Measurements from ENCODE around the gene GBE1.
"Not testable (repeated sequence)": the region's sequence is repeated elsewhere in the genome, so short reads cannot be mapped to it uniquely, and the experiment has no call there.

GBE1 gene

DNA sequence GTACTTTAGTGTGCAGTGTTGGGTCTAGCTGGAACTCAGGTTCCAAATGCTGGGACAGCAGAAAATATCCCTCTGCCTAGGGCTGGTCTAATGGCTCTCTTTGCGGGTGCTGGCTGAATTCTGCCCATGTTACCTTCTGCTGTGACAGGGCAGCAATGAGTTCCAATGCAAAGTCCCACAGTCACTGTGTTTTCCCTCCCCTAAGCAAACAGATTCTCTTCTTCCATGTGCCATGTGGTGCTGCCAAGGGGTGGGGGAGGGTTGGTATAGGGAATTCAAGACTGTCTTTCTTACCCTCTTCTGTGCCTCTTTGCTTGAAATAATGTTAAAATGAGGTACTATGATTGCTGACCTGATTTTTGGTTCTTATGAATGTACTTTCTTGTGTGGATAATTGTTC, 229.6 kb downstream of the GBE1 start:
- H3K27ac Mint-ChIP-seq, result no peak overlapping the region
- no peak overlapping the region for H3K4me3 Mint-ChIP-seq
- DNase-seq, result no peak
- H3K4me1 Mint-ChIP-seq (ENCODE audit: low read depth), result no peaks in the 10 kb centered on the region
- peaks cover 77% of the 10 kb centered on the region for H3K36me3 Mint-ChIP-seq (ENCODE audit: low read depth)
- no peaks in the 10 kb centered on the region for H3K27me3 Mint-ChIP-seq
- H3K9me3 Mint-ChIP-seq, result peaks cover 20% of the 10 kb centered on the region

DNA sequence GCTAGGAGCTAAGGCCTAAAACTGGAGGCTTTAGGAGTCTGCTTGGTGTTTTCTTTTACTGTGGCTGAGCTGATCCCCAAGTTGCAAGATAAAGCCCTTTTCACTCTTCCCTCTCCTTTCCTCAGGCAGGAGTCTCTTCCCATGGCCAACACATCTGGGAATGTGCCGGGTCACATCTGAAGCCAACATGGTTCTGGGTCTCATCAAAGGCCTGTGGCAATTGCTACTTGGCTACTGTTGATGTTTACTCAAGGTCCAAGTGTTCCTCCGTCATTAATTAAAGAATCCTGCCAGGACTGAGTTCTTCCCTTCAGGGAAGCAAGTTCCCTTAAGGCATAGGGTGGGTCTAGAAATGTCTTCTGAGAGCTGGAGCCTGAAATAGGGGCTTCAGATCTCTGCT, 230.2 kb downstream of the GBE1 start:
- no peaks in the 10 kb centered on the region for H3K4me1 Mint-ChIP-seq (ENCODE audit: low read depth)
- peaks cover 76% of the 10 kb centered on the region for H3K36me3 Mint-ChIP-seq (ENCODE audit: low read depth)
- peaks cover 22% of the 10 kb centered on the region for H3K9me3 Mint-ChIP-seq
- no peaks in the 10 kb centered on the region for H3K27me3 Mint-ChIP-seq
- DNase-seq, result no peak
- no peak overlapping the region for H3K27ac Mint-ChIP-seq
- H3K4me3 Mint-ChIP-seq, result no peak overlapping the region

- H3K27ac Mint-ChIP-seq, result no peak overlapping the region
- peaks cover 78% of the 10 kb centered on the region for H3K36me3 Mint-ChIP-seq (ENCODE audit: low read depth)
- no peaks in the 10 kb centered on the region for H3K27me3 Mint-ChIP-seq
- no peaks in the 10 kb centered on the region for H3K4me1 Mint-ChIP-seq (ENCODE audit: low read depth)
- DNase-seq, result no peak
- peaks cover 28% of the 10 kb centered on the region for H3K9me3 Mint-ChIP-seq
- no peak overlapping the region for H3K4me3 Mint-ChIP-seq
These were observed 231.1 kb downstream of the GBE1 start for GRCh38 chr3:81530180-81530939.

- Mint-ChIP-seq H3K4me3 (no peak overlapping the region), H3K27me3 (no peaks in the 10 kb centered on the region), H3K27ac (no peak overlapping the region), H3K9me3 (peaks cover 8% of the 10 kb centered on the region), H3K4me1 (ENCODE audit: low read depth) (no peaks in the 10 kb centered on the region), H3K36me3 (ENCODE audit: low read depth) (peaks cover 10% of the 10 kb centered on the region)
- no peak for DNase-seq
These were observed 239.6 kb downstream of the GBE1 start for GRCh38 chr3:81521855-81522254.

- Mint-ChIP-seq H3K4me1 (ENCODE audit: low read depth) (no peaks in the 10 kb centered on the region), H3K27ac (no peak overlapping the region), H3K9me3 (no peaks in the 10 kb centered on the region), H3K36me3 (ENCODE audit: low read depth) (no peaks in the 10 kb centered on the region), H3K4me3 (no peak overlapping the region), H3K27me3 (no peaks in the 10 kb centered on the region)
- DNase-seq, result no peak
These were observed 242.5 kb downstream of the GBE1 start for GRCh38 chr3:81518945-81519344.

GRCh38 chr3:81516042-81516441, 245.4 kb downstream of the GBE1 start:
- Mint-ChIP-seq H3K27me3 (no peaks in the 10 kb centered on the region), H3K4me1 (ENCODE audit: low read depth) (no peaks in the 10 kb centered on the region), H3K4me3 (no peak overlapping the region), H3K27ac (no peak overlapping the region), H3K9me3 (no peaks in the 10 kb centered on the region), H3K36me3 (ENCODE audit: low read depth) (no peaks in the 10 kb centered on the region)
- DNase-seq, result no peak

DNA sequence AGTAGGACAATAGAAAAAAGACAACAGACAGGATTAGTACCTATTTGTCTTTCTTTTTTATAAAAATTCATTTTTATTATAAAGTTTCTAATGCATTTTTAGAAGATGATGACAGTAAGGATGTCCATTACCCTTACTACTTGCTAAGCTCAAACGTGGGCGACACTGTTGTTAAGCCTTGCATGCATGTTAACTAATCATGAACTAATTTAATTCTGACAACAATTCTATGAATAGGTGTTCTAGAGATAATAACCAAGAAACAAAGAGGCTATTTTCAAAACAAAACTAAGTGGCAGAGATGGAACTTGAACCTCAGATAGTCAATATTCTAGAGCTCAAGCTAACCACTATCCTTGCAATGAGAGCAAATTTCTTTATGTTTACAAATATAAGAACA, 247.9 kb downstream of the GBE1 start:
- Mint-ChIP-seq H3K27ac (no peak overlapping the region), H3K27me3 (no peaks in the 10 kb centered on the region), H3K36me3 (ENCODE audit: low read depth) (no peaks in the 10 kb centered on the region), H3K9me3 (no peaks in the 10 kb centered on the region), H3K4me1 (ENCODE audit: low read depth) (no peaks in the 10 kb centered on the region), H3K4me3 (no peak overlapping the region)
- DNase-seq, result no peak

DNA sequence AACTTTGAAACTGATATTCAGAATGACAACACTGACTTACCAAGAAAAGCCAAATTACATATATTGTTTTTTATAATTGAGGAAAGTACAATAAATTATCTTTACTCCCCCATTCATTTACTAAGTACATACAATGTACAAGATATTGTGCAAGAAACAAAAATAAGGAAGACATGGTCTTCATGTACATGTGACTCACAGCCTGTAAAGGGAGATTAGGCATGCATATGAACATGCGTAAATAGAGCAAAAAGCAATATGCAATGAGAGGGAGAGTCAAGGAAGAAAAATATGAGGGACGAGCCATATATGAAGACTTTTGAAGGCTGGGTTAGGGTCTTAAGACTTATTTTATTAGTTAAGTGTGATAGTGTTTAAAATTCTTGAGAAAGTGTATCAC, 258.4 kb downstream of the GBE1 start:
- Mint-ChIP-seq H3K4me3 (no peak overlapping the region), H3K36me3 (ENCODE audit: low read depth) (peaks cover 12% of the 10 kb centered on the region), H3K27me3 (no peaks in the 10 kb centered on the region), H3K4me1 (ENCODE audit: low read depth) (no peaks in the 10 kb centered on the region), H3K27ac (no peak overlapping the region), H3K9me3 (no peaks in the 10 kb centered on the region)
- no peak for DNase-seq

GRCh38 chr3:81502236-81502635, 259.2 kb downstream of the GBE1 start:
- Mint-ChIP-seq H3K27ac (no peak overlapping the region), H3K9me3 (no peaks in the 10 kb centered on the region), H3K4me1 (ENCODE audit: low read depth) (no peaks in the 10 kb centered on the region), H3K36me3 (ENCODE audit: low read depth) (peaks cover 11% of the 10 kb centered on the region), H3K27me3 (no peaks in the 10 kb centered on the region), H3K4me3 (no peak overlapping the region)
- no peak for DNase-seq

- DNase-seq, result no peak
- Mint-ChIP-seq H3K27me3 (no peaks in the 10 kb centered on the region), H3K4me3 (no peak overlapping the region), H3K9me3 (no peaks in the 10 kb centered on the region), H3K27ac (no peak overlapping the region), H3K36me3 (ENCODE audit: low read depth) (peaks cover 5% of the 10 kb centered on the region), H3K4me1 (ENCODE audit: low read depth) (no peaks in the 10 kb centered on the region)
These were observed 261.4 kb downstream of the GBE1 start for GRCh38 chr3:81500039-81500438.

DNA sequence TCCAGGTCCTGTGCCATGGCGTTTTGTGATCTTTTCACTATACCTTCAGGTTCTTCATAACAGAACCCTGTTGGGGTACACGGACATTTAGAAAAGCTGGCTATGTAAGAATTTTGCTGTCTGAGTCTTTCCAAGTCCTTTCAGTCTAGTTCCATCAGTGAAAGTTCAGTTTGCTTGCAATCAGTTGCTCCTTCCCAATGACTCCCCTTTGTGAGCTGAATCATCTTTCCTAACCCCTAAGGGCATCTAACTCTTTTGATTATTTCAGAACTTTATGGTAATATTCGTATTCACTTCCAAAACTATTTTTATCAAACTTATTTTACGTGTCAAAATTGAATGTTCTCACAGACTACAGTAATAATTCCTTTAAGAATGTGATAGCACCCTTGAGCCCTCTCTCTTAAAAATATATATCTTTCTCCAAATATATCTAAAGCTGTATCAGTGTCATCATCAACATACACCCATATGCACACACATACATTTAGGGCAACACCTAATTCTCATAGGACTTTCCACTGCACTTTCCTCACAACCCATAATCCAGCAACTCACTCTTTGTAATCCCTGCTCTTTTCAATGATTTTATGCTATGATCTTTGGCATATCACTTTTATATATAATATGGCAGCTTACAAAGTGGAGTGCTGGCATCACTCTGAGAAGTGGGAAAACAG, 263.7 kb downstream of the GBE1 start:
- Mint-ChIP-seq H3K9me3 (no peaks in the 10 kb centered on the region), H3K36me3 (ENCODE audit: low read depth) (peaks cover 5% of the 10 kb centered on the region), H3K4me3 (no peak overlapping the region), H3K4me1 (ENCODE audit: low read depth) (no peaks in the 10 kb centered on the region), H3K27ac (no peak overlapping the region), H3K27me3 (no peaks in the 10 kb centered on the region)
- no peak for DNase-seq

DNA sequence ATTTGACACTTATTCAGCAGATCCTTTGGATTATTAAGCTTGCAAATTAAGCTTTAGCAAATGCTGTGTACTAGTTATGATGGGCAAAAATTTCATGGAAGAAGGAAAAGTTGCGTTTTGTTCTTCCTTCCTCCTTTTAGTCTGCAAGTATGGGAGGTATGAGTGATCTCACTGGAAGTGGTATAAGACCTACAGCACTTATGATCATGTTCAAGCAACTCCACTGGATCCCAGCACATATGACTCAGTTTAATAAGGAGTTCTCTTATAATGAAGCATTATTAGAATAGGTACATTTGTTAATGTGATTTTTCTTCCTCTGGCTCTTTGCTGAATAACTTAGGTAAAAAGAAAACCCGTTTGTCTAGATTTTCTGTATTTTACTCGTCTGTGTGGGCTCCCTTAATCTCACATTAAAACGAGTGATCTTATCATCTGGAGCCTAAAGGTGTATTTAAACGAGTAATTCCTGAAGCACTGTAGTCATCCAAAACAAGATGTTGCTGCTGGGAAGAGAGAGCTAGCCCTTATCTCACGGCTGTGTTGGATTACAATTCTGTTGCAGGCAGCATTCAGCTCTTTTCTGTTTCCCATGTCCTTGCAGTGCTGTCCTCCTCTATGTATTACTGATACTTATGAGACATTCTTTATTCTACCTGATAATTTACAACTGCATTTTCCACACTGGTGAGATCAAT, 264.9 kb downstream of the GBE1 start:
- Mint-ChIP-seq H3K36me3 (ENCODE audit: low read depth) (peaks cover 5% of the 10 kb centered on the region), H3K4me1 (ENCODE audit: low read depth) (no peaks in the 10 kb centered on the region), H3K4me3 (no peak overlapping the region), H3K27me3 (no peaks in the 10 kb centered on the region), H3K27ac (no peak overlapping the region), H3K9me3 (no peaks in the 10 kb centered on the region)
- no peak for DNase-seq

GRCh38 chr3:81492471-81492870, 269.0 kb downstream of the GBE1 start:
- H3K4me1 Mint-ChIP-seq (ENCODE audit: low read depth); H3K27ac Mint-ChIP-seq; H3K9me3 Mint-ChIP-seq; DNase-seq; H3K4me3 Mint-ChIP-seq; H3K36me3 Mint-ChIP-seq (ENCODE audit: low read depth); H3K27me3 Mint-ChIP-seq: not testable (repeated sequence)

- H3K4me3 Mint-ChIP-seq, result no peak overlapping the region
- no peaks in the 10 kb centered on the region for H3K9me3 Mint-ChIP-seq
- H3K4me1 Mint-ChIP-seq (ENCODE audit: low read depth), result no peaks in the 10 kb centered on the region
- no peak for DNase-seq
- peaks cover 3% of the 10 kb centered on the region for H3K36me3 Mint-ChIP-seq (ENCODE audit: low read depth)
- no peaks in the 10 kb centered on the region for H3K27me3 Mint-ChIP-seq
- no peak overlapping the region for H3K27ac Mint-ChIP-seq
These were observed 269.4 kb downstream of the GBE1 start for GRCh38 chr3:81492040-81492439.
